Upper lobe of right lung (tissue), 1 donor: Measurements from ENCODE around the gene SLC35F3. TPM values are rescaled to one million over a fixed set of nuclear protein-coding genes. Genes with fewer than 3 reads are reported as not detected.

Source experiments
- ATAC-seq: fragments of 200-7000 bp; cut with Tn5 transposase; one replicate; pipeline ENCODE4 v1.9.1; 2020; ENCODE audit warnings: mild to moderate bottlenecking, moderate library complexity
- DNase-seq: peaks from one replicate; pipeline ENCODE4 v3.0.0-alpha.2; 2020
- H3K27ac ChIP-seq: fragments of 200-600 bp; one replicate; pipeline ENCODE4 v1.8.0; 2022
- H3K27me3 ChIP-seq: fragments of 200-600 bp; one replicate; pipeline ENCODE4 v1.8.0; 2022; ENCODE audit warnings: mild to moderate bottlenecking
- H3K36me3 ChIP-seq: fragments of 200-600 bp; one replicate; pipeline ENCODE4 v1.8.0; 2022
- H3K4me1 ChIP-seq: fragments of 200-600 bp; one replicate; pipeline ENCODE4 v1.8.0; 2022
- H3K4me3 ChIP-seq: fragments of 200-600 bp; one replicate; pipeline ENCODE4 v1.8.0; 2022; ENCODE audit warnings: mild to moderate bottlenecking
- H3K9me3 ChIP-seq: fragments of 200-600 bp; one replicate; pipeline ENCODE4 v1.8.0; 2022
- CTCF ChIP-seq: fragments of 200-600 bp; IDR thresholded peaks from one replicate; pipeline ENCODE4 v1.8.0; 2022; ENCODE audit warnings: antibody characterized with exemption
- intact Hi-C: fragments of 100-400 bp; cut with DNase I; formaldehyde crosslinking; loops from one replicate; pipeline ENCODE4 v1.11.0; 2022
- total RNA-seq: library from RNA; stranded (reverse); fragmentation: NEBNext Ultra II Directional; extraction: Animal tissue kit (Norgen Biotek cat#: 25700); gene quantifications from one replicate; pipeline ENCODE4 v1.2.1, GENCODE V29; 2021
- donor health status: DM: no; HTN: yes; CAD: no; lungs with severe emphysema.

SLC35F3 gene
- total RNA-seq, 1 donor from 2014 or later, result 0.29 TPM

GRCh38 chr1:234067581-234068337 is 163.3 kb downstream of the SLC35F3 start:
- DNase-seq (no peak), ATAC-seq (no peak)
- Histone ChIP-seq H3K4me3 (no peak overlapping the region), H3K9me3 (no peaks in the 10 kb centered on the region), H3K36me3 (no peaks in the 10 kb centered on the region), H3K4me1 (no peaks in the 10 kb centered on the region), H3K27me3 (no peaks in the 10 kb centered on the region), H3K27ac (no peak overlapping the region)
- intact Hi-C loops, result no loop called here
- TF ChIP-seq CTCF, result no peak

GRCh38 chr1:234069760-234070159 is 165.3 kb downstream of the SLC35F3 start:
- H3K27me3 ChIP-seq, result no peaks in the 10 kb centered on the region
- H3K4me1 ChIP-seq, result no peaks in the 10 kb centered on the region
- no peak overlapping the region for H3K4me3 ChIP-seq
- no peaks in the 10 kb centered on the region for H3K9me3 ChIP-seq
- DNase-seq (no peak), ATAC-seq (no peak)
- no peak overlapping the region for H3K27ac ChIP-seq
- TF ChIP-seq CTCF, result no peak
- H3K36me3 ChIP-seq, result no peaks in the 10 kb centered on the region
- intact Hi-C loops, result no loop called here

GRCh38 chr1:234072793-234073192 is 168.3 kb downstream of the SLC35F3 start:
- no peaks in the 10 kb centered on the region for H3K36me3 ChIP-seq
- intact Hi-C loops, result no loop called here
- H3K27me3 ChIP-seq, result no peaks in the 10 kb centered on the region
- no peaks in the 10 kb centered on the region for H3K4me1 ChIP-seq
- H3K4me3 ChIP-seq, result no peak overlapping the region
- no peak for TF ChIP-seq CTCF
- H3K9me3 ChIP-seq, result no peaks in the 10 kb centered on the region
- no peak for DNase-seq
- no peak for ATAC-seq
- no peak overlapping the region for H3K27ac ChIP-seq

GRCh38 chr1:234078143-234078542 is 173.7 kb downstream of the SLC35F3 start:
- H3K27ac ChIP-seq, result no peak overlapping the region
- ATAC-seq (no peak), DNase-seq (no peak)
- intact Hi-C loops, result no loop called here
- no peak overlapping the region for H3K4me3 ChIP-seq
- no peaks in the 10 kb centered on the region for H3K27me3 ChIP-seq
- no peaks in the 10 kb centered on the region for H3K9me3 ChIP-seq
- TF ChIP-seq CTCF, result no peak
- H3K36me3 ChIP-seq, result no peaks in the 10 kb centered on the region
- no peaks in the 10 kb centered on the region for H3K4me1 ChIP-seq

GRCh38 chr1:234079896-234080295 is 175.4 kb downstream of the SLC35F3 start:
- no peak for ATAC-seq
- no peak overlapping the region for H3K4me3 ChIP-seq

More at GRCh38 chr1:234079896-234080295, 175.4 kb downstream of the SLC35F3 start:
- intact Hi-C loops, result no loop called here
- no peaks in the 10 kb centered on the region for H3K36me3 ChIP-seq
- H3K27ac ChIP-seq, result no peak overlapping the region
- no peaks in the 10 kb centered on the region for H3K9me3 ChIP-seq
- no peaks in the 10 kb centered on the region for H3K27me3 ChIP-seq
- DNase-seq, result no peak
- H3K4me1 ChIP-seq, result no peaks in the 10 kb centered on the region
- TF ChIP-seq CTCF, result no peak
